ENCODE data around the gene TMEM218. TPM values are rescaled to one million over a fixed set of nuclear protein-coding genes. Genes with fewer than 3 reads are reported as not detected.

TMEM218 gene
- total RNA-seq, 1 experiment from 2014 or later, result 14.3 TPM

DNA sequence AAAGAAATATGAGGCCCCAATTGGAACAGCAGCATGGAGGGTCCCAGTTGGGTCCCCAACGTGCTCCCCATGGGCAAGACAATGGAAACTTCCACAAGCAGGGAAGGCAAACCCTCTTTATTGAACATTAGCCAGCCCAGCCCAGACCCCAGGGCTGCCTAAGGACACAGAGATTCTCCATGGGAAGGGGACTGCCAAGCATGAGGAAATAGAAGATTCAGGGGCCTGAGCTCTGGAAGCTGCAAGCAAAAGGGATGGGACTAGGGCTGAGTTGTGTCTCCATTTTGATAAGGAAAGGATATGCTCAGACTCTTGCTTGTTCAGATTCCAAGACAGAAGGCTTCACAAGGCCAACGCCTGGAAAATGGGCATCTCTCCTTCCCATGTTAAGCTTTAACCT, 23.3 kb downstream of the TMEM218 start:
- Histone ChIP-seq H3K9me3 (ENCODE audit: control insufficient read depth, low read depth, low read length) (no peaks in the 10 kb centered on the region), H2AFZ (ENCODE audit: low read length) (no peak overlapping the region), H3K4ac (ENCODE audit: low read depth, low read length) (no peak overlapping the region), H2BK120ac (ENCODE audit: low read depth, low read length, poor library complexity, severe bottlenecking) (no peak overlapping the region), H3K79me1 (ENCODE audit: insufficient read depth, low read depth, low read length, poor library complexity, severe bottlenecking) (no peaks in the 10 kb centered on the region), H4K91ac (ENCODE audit: insufficient read length, low read depth, low read length) (no peak overlapping the region), H3K4me2 (ENCODE audit: insufficient read depth, insufficient read length, low read length) (no peak overlapping the region), H2BK15ac (ENCODE audit: low read depth, low read length) (no peak overlapping the region), H3K27me3 (ENCODE audit: insufficient read depth, low read length) (no peaks in the 10 kb centered on the region), H3K56ac (ENCODE audit: insufficient read length, low read depth, low read length) (no peak overlapping the region), H2BK20ac (ENCODE audit: low read depth, low read length, poor library complexity, severe bottlenecking) (no peak overlapping the region), H3K18ac (ENCODE audit: insufficient read length, low read depth, low read length) (no peak overlapping the region), H2BK5ac (ENCODE audit: insufficient read length, low read length) (no peak overlapping the region), H3K23me2 (ENCODE audit: insufficient read length, low read depth, low read length, poor library complexity, severe bottlenecking) (no peaks in the 10 kb centered on the region), H3K9ac (ENCODE audit: extremely low read depth, insufficient read length, low read length) (no peak overlapping the region), H4K20me1 (ENCODE audit: control insufficient read depth, insufficient read depth, insufficient read length) (no peaks in the 10 kb centered on the region), H2BK12ac (ENCODE audit: insufficient read length, low read depth, low read length) (no peak overlapping the region), H3K4me1 (ENCODE audit: insufficient read depth, low read length) (no peaks in the 10 kb centered on the region; the same call in 1 of the 2 replicates), H4K5ac (ENCODE audit: insufficient read length, low read depth, low read length) (no peak overlapping the region), H2AK5ac (ENCODE audit: insufficient read length, low read length) (no peak overlapping the region), H4K8ac (replicated peaks; ENCODE audit: insufficient read length, low read depth, low read length) (no peak overlapping the region), H3T11ph (ENCODE audit: low read length) (no peak overlapping the region), H3K79me2 (ENCODE audit: insufficient read depth, low read length) (no peaks in the 10 kb centered on the region), H3K23ac (ENCODE audit: insufficient read length, low read depth, low read length) (no peak overlapping the region), H3K27ac (ENCODE audit: insufficient read length, low read depth, low read length) (no peak overlapping the region), H3K14ac (ENCODE audit: insufficient read depth, low read length) (no peak overlapping the region)
- Mint-ChIP-seq H3K4me1 (peaks cover 18 to 19% of the 10 kb centered on the region in 2 experiments), H3K36me3 (ENCODE audit: insufficient read depth in 1 of 3, low read depth in 3 of 3) (peaks cover 0 to 6% (median 2%) of the 10 kb centered on the region in 3 experiments; a peak in 3 of 7 replicates), H3K27me3 (ENCODE audit: low read depth) (peaks cover 4% of the 10 kb centered on the region), H3K4me3 (no peak overlapping the region), H3K9me3 (no peaks in the 10 kb centered on the region), H3K27ac (peak overlapping the region in 1 of 3 experiments; percentile 60; a peak in 1 of 7 replicates)
- no peak for DNase-seq
- WGBS (ENCODE audit: extremely low coverage, insufficient read length, low lambda C conversion rate), result no CpG with 5 or more reads among the region's 2 CpGs
- TF ChIP-seq, protein P1, sequence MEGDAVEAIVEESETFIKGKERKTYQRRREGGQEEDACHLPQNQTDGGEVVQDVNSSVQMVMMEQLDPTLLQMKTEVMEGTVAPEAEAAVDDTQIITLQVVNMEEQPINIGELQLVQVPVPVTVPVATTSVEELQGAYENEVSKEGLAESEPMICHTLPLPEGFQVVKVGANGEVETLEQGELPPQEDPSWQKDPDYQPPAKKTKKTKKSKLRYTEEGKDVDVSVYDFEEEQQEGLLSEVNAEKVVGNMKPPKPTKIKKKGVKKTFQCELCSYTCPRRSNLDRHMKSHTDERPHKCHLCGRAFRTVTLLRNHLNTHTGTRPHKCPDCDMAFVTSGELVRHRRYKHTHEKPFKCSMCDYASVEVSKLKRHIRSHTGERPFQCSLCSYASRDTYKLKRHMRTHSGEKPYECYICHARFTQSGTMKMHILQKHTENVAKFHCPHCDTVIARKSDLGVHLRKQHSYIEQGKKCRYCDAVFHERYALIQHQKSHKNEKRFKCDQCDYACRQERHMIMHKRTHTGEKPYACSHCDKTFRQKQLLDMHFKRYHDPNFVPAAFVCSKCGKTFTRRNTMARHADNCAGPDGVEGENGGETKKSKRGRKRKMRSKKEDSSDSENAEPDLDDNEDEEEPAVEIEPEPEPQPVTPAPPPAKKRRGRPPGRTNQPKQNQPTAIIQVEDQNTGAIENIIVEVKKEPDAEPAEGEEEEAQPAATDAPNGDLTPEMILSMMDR (conservative IDR thresholded peaks at IDR 0.05), result no peak

Data from H9 (cell line).